ENCODE measurements around the gene SVOPL.

SVOPL gene

DNA sequence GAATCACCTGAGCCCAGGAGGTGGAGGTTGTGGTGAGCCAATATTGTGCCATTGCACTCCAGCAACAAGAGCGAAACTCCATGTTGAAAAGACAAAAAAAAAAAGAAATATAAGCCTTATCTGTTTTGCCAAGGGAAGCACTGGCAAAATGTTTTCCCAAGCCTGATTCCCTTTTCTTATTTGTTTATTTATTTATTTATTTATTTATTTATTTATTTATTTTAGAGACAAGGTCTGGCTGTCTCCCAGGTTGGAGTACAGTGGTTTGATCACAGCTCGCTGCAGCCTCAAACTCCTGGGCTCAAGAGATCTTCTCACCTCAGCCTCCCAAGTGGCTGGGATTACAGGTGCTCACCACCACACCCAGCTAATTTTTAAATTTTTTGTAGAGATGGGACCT, 44.2 kb downstream of the SVOPL start:
- H3K4me3 ChIP-seq (ENCODE audit: low read depth in 1 of 2, low read length in 2 of 2): no peak overlapping the region
- H3K27me3 ChIP-seq (ENCODE audit: insufficient read depth, low read length, poor library complexity): no peaks in the 10 kb centered on the region
- no peaks in the 10 kb centered on the region for H3K36me3 ChIP-seq (ENCODE audit: insufficient read depth, low read length)
- ATAC-seq (ENCODE audit: insufficient read depth, low read depth): no peak
- no peak overlapping the region for H3K4me2 ChIP-seq (ENCODE audit: insufficient read depth, low read length)
- H3K4me1 ChIP-seq (ENCODE audit: insufficient read depth, low read length): no peaks in the 10 kb centered on the region
- H3K9me3 ChIP-seq (ENCODE audit: insufficient read depth, low read length, severe bottlenecking): peaks cover 6% of the 10 kb centered on the region
- DNase-seq: no peak
- no peaks in the 10 kb centered on the region for H3K79me2 ChIP-seq (ENCODE audit: insufficient read depth, low read length)
- H2AFZ ChIP-seq (ENCODE audit: low read depth, low read length): no peak overlapping the region
- TF ChIP-seq CTCF (IDR thresholded peaks at IDR 0.05; ENCODE audit: borderline replicate concordance, extremely low read depth, low read length, poor library complexity, severe bottlenecking): no peak
- TF ChIP-seq EZH2 (IDR thresholded peaks at IDR 0.05; ENCODE audit: borderline replicate concordance, low read depth, low read length, severe bottlenecking): no peak
- no peak overlapping the region for H3K27ac ChIP-seq (ENCODE audit: low read length)
- H4K20me1 ChIP-seq (ENCODE audit: insufficient read depth, low read length): no peaks in the 10 kb centered on the region
- H3K9ac ChIP-seq (ENCODE audit: low read depth, low read length): no peak overlapping the region

GRCh38 chr7:138654616-138655015, 46.5 kb downstream of the SVOPL start:
- Histone ChIP-seq H3K36me3 (ENCODE audit: insufficient read depth, low read length) (no peaks in the 10 kb centered on the region), H3K9ac (ENCODE audit: low read depth, low read length) (no peak overlapping the region), H3K4me2 (ENCODE audit: insufficient read depth, low read length) (no peak overlapping the region), H3K27me3 (ENCODE audit: insufficient read depth, low read length, poor library complexity) (no peaks in the 10 kb centered on the region), H3K9me3 (ENCODE audit: insufficient read depth, low read length, severe bottlenecking) (peaks cover 6% of the 10 kb centered on the region), H3K27ac (ENCODE audit: low read length) (no peak overlapping the region), H3K4me3 (ENCODE audit: low read depth in 1 of 2, low read length in 2 of 2) (no peak overlapping the region), H2AFZ (ENCODE audit: low read depth, low read length) (no peak overlapping the region), H3K79me2 (ENCODE audit: insufficient read depth, low read length) (no peaks in the 10 kb centered on the region), H4K20me1 (ENCODE audit: insufficient read depth, low read length) (no peaks in the 10 kb centered on the region), H3K4me1 (ENCODE audit: insufficient read depth, low read length) (no peaks in the 10 kb centered on the region)
- TF ChIP-seq EZH2 (IDR thresholded peaks at IDR 0.05; ENCODE audit: borderline replicate concordance, low read depth, low read length, severe bottlenecking): no peak
- TF ChIP-seq CTCF (IDR thresholded peaks at IDR 0.05; ENCODE audit: borderline replicate concordance, extremely low read depth, low read length, poor library complexity, severe bottlenecking): no peak
- ATAC-seq (ENCODE audit: insufficient read depth, low read depth) (no peak), DNase-seq (no peak)

- Histone ChIP-seq H3K27ac (ENCODE audit: low read length) (no peak overlapping the region), H3K9ac (ENCODE audit: low read depth, low read length) (no peak overlapping the region), H2AFZ (ENCODE audit: low read depth, low read length) (no peak overlapping the region), H3K4me1 (ENCODE audit: insufficient read depth, low read length) (no peaks in the 10 kb centered on the region), H3K36me3 (ENCODE audit: insufficient read depth, low read length) (no peaks in the 10 kb centered on the region), H3K9me3 (ENCODE audit: insufficient read depth, low read length, severe bottlenecking) (peaks cover 4% of the 10 kb centered on the region), H3K4me3 (ENCODE audit: low read depth in 1 of 2, low read length in 2 of 2) (no peak overlapping the region), H4K20me1 (ENCODE audit: insufficient read depth, low read length) (no peaks in the 10 kb centered on the region), H3K4me2 (ENCODE audit: insufficient read depth, low read length) (no peak overlapping the region), H3K27me3 (ENCODE audit: insufficient read depth, low read length, poor library complexity) (no peaks in the 10 kb centered on the region), H3K79me2 (ENCODE audit: insufficient read depth, low read length) (no peaks in the 10 kb centered on the region)
- DNase-seq: no peak
- no peak for TF ChIP-seq EZH2 (IDR thresholded peaks at IDR 0.05; ENCODE audit: borderline replicate concordance, low read depth, low read length, severe bottlenecking)
- no peak for TF ChIP-seq CTCF (IDR thresholded peaks at IDR 0.05; ENCODE audit: borderline replicate concordance, extremely low read depth, low read length, poor library complexity, severe bottlenecking)
- no peak for ATAC-seq (ENCODE audit: insufficient read depth, low read depth)
These were observed 51.7 kb downstream of the SVOPL start for GRCh38 chr7:138649506-138649905.

- Histone ChIP-seq H3K9ac (ENCODE audit: low read depth, low read length) (no peak overlapping the region), H3K36me3 (ENCODE audit: insufficient read depth, low read length) (no peaks in the 10 kb centered on the region), H3K27ac (ENCODE audit: low read length) (no peak overlapping the region), H3K4me1 (ENCODE audit: insufficient read depth, low read length) (no peaks in the 10 kb centered on the region), H3K9me3 (ENCODE audit: insufficient read depth, low read length, severe bottlenecking) (no peaks in the 10 kb centered on the region), H3K4me2 (ENCODE audit: insufficient read depth, low read length) (no peak overlapping the region), H3K4me3 (ENCODE audit: low read depth in 1 of 2, low read length in 2 of 2) (no peak overlapping the region), H3K79me2 (ENCODE audit: insufficient read depth, low read length) (no peaks in the 10 kb centered on the region), H3K27me3 (ENCODE audit: insufficient read depth, low read length, poor library complexity) (no peaks in the 10 kb centered on the region), H4K20me1 (ENCODE audit: insufficient read depth, low read length) (no peaks in the 10 kb centered on the region), H2AFZ (ENCODE audit: low read depth, low read length) (no peak overlapping the region)
- TF ChIP-seq CTCF (IDR thresholded peaks at IDR 0.05; ENCODE audit: borderline replicate concordance, extremely low read depth, low read length, poor library complexity, severe bottlenecking) (no peak), EZH2 (IDR thresholded peaks at IDR 0.05; ENCODE audit: borderline replicate concordance, low read depth, low read length, severe bottlenecking) (no peak)
- DNase-seq: no peak
- no peak for ATAC-seq (ENCODE audit: insufficient read depth, low read depth)
These were observed 55.9 kb downstream of the SVOPL start for GRCh38 chr7:138645284-138645683.
